ENCODE data around the gene INTS4. TPM values are rescaled to one million over a fixed set of nuclear protein-coding genes. Genes with fewer than 3 reads are reported as not detected.

Gene INTS4
- total and polyA plus RNA-seq, 2 of the 4 experiments (the other 2 are of a cell fraction) = 24.0 to 52.5 TPM

GRCh38 chr11:78025378-78025777, 30.9 kb upstream of the INTS4 start:
- Histone ChIP-seq H2AK9ac (replicated peaks; ENCODE audit: low read depth, low read length, poor library complexity) (no peak overlapping the region), H3K18ac (ENCODE audit: low read depth, low read length) (no peak overlapping the region), H2BK20ac (ENCODE audit: low read depth, low read length) (no peak overlapping the region), H2AFZ (replicated peaks; ENCODE audit: low read length, poor library complexity) (no peak overlapping the region), H3K4me2 (ENCODE audit: low read depth, low read length) (no peak overlapping the region), H2AK5ac (ENCODE audit: low read depth, low read length) (no peak overlapping the region), H3K36me3 (ENCODE audit: control insufficient read depth, insufficient read depth, low read length) (no peaks in the 10 kb centered on the region), H3K14ac (replicated peaks; ENCODE audit: low read depth, low read length) (no peak overlapping the region), H4K20me1 (ENCODE audit: insufficient read depth, low read length) (no peaks in the 10 kb centered on the region), H3K27me3 (ENCODE audit: control insufficient read depth, insufficient read depth, low read length) (no peaks in the 10 kb centered on the region), H3K9ac (ENCODE audit: low read depth, low read length) (no peak overlapping the region), H3K4me3 (ENCODE audit: insufficient read depth, low read depth, low read length) (no peak overlapping the region), H4K8ac (ENCODE audit: low read depth in 2 of 2, low read length in 2 of 2) (no peak overlapping the region), H3K79me1 (ENCODE audit: low read depth in 1 of 2, low read length in 2 of 2) (no peaks in the 10 kb centered on the region), H2BK5ac (ENCODE audit: low read depth, low read length, poor library complexity, severe bottlenecking) (no peak overlapping the region), H3K27ac (ENCODE audit: insufficient read depth, low read length) (no peak overlapping the region), H3K23ac (ENCODE audit: low read depth, low read length) (no peak overlapping the region), H4K91ac (ENCODE audit: insufficient read depth, low read depth, low read length) (no peak overlapping the region), H4K5ac (ENCODE audit: low read depth, low read length) (no peak overlapping the region), H2BK120ac (ENCODE audit: low read depth, low read length) (no peak overlapping the region), H3K9me1 (ENCODE audit: insufficient read depth, low read length) (peaks cover 6% of the 10 kb centered on the region; the same call in 1 of the 2 replicates), H3K4ac (ENCODE audit: low read depth, low read length) (no peak overlapping the region), H3K56ac (ENCODE audit: extremely low read depth, insufficient read depth, low read length) (no peak overlapping the region), H2BK15ac (ENCODE audit: low read depth, low read length) (no peak overlapping the region), H3K9me3 (ENCODE audit: control insufficient read depth, insufficient read depth, low read length) (no peaks in the 10 kb centered on the region), H3K4me1 (ENCODE audit: control insufficient read depth, insufficient read depth, low read length) (peaks cover under 1% of the 10 kb centered on the region; the same call in 1 of the 2 replicates)
- intact Hi-C loops (cut with micrococcal nuclease) = no loop called here
- no peak for TF ChIP-seq ELK1 (IDR thresholded peaks at IDR 0.05; ENCODE audit: borderline replicate concordance, low read depth, low read length)
- TF ChIP-seq RFX5 (IDR thresholded peaks at IDR 0.05; ENCODE audit: low read depth, low read length) = no peak
- no peak for TF ChIP-seq FOS (IDR thresholded peaks at IDR 0.05; ENCODE audit: low read depth, low read length)
- TF ChIP-seq CTCF (conservative IDR thresholded peaks at IDR 0.05; ENCODE audit: low read depth, low read length) = no peak
- TF ChIP-seq SMC3 (IDR thresholded peaks at IDR 0.05; ENCODE audit: low read depth, low read length) = no peak
- no peak for TF ChIP-seq MAZ (IDR thresholded peaks at IDR 0.05; ENCODE audit: borderline replicate concordance, low read depth, low read length)
- TF ChIP-seq RCOR1 (IDR thresholded peaks at IDR 0.05; ENCODE audit: insufficient replicate concordance, low read length) = no peak
- TF ChIP-seq NFE2L2 (IDR thresholded peaks at IDR 0.05; ENCODE audit: low read depth, low read length) = no peak
- TF ChIP-seq MAFK (IDR thresholded peaks at IDR 0.05; ENCODE audit: low read depth, low read length) = no peak
- TF ChIP-seq RAD21 (IDR thresholded peaks at IDR 0.05; ENCODE audit: low read length) = no peak
- no peak for TF ChIP-seq BHLHE40 (IDR thresholded peaks at IDR 0.05; ENCODE audit: low read depth, low read length)
- no peak for TF ChIP-seq USF2 (IDR thresholded peaks at IDR 0.05; ENCODE audit: low read depth, low read length)
- TF ChIP-seq MXI1 (IDR thresholded peaks at IDR 0.05; ENCODE audit: borderline replicate concordance, low read depth, low read length) = no peak
- no peak for TF ChIP-seq CHD1 (IDR thresholded peaks at IDR 0.05; ENCODE audit: low read depth, low read length)
- TF ChIP-seq CEBPB (IDR thresholded peaks at IDR 0.05; ENCODE audit: low read depth, low read length) = no peak
- no peak for TF ChIP-seq POLR2A (IDR thresholded peaks at IDR 0.05; ENCODE audit: low read depth, low read length)
- dilution Hi-C loops (cut with HindIII; ENCODE audit: low sequenced_read_pairs, unreplicated experiment) = no loop called here
- CTCF ChIA-PET = no interaction called here
- no TSS peak for BruUV-seq (replicated peaks)
- POLR2A ChIA-PET (ENCODE audit: unreplicated experiment) = no interaction called here
- DNase-seq (no peak), ATAC-seq (ENCODE audit: low read depth) (no peak)
- in situ Hi-C loops (cut with MboI; ENCODE audit: low sequenced_read_pairs) = no loop called here

All from IMR-90 (cell line).